HG03439 (cell line): ENCODE data around the gene MYBPC3.
"Not testable (repeated sequence)": the region's sequence is repeated elsewhere in the genome, so short reads cannot be mapped to it uniquely, and the experiment has no call there.

Experiments used
- ATAC-seq: cut with Tn5 transposase; IDR thresholded peaks from one replicate; pipeline ENCODE4 v1.9.1; 2021; ENCODE audit warnings: mild to moderate bottlenecking, moderate library complexity; ENCODE audit not compliant: unreplicated experiment

The MYBPC3 gene

DNA sequence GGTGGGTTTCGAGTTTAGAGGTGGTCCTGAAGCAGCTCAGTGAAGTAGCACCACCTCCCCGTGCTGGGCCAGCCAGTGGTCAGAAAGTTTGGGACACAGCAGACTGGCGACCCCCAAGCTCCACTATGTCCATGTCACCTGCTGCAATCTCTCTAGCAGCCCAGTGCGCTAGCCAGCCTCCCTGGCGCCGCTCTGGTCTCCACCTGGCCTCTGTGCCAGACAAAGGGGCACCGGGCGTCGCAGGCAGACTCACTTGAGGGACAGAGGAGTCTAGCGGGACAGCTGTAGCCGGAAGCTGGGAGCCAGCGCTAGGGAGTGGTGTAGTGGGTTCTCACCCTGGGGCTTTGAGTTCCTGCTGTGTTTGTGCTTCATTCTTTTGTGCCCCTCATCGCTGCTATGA lies 25.5 kb downstream of the MYBPC3 start:
- ATAC-seq: no peak

DNA sequence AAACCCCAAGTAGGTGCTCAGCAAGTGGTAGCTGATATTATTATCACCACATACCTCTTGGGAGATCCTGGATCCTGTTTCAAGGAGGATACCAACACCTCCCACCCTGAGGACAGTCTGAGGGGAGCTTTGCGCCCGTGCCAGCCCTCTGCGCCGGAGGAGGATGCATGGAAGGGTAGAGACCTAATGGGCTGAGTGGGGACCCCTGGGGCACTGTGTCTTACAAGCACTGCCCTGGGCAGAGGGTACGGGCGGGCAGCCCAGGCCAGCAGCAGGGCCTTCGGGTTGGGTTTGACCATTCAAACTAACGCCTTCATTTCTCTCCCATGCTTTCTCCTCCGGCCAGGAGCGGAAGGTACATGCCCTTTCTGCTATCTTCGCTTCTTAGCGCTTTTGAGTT lies 26.3 kb downstream of the MYBPC3 start:
- ATAC-seq: no peak

DNA sequence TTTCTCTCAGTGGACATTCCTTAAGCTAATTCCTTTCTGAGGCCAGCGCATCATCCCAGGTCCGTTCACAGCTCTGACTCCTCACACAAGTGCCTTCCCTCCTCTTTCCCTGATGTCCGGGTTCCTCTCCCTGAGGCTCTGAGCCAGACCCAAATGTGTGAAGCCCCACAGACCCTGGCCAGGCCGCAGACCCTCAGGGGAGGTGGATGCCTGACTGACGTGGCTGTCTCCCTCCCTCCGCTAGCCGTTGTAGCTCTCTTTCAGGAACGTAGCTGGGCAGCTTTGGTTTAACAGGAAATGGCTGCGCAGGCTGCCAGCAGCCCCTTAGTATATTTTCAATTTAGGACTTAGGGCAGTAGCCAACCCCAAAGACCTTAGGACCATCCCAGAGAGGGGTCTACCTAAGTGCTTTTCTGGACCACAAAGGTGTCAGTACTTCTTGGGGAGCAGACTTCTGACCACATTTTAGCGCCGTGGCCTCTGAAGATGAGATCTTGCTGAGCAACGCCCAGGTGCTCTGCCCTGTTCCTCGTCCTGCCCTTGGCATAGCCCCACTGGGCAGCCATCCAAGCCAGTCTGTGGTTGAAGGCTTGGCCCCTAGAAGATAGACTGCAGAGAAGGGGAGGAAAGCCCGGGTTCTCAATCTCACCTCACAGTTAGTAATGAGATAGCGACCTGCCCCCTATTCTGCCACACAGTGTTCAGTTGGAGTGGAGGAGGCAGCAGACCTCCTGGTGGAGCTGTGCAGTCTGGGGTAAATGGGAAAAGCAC lies 27.0 kb downstream of the MYBPC3 start:
- no peak for ATAC-seq

DNA sequence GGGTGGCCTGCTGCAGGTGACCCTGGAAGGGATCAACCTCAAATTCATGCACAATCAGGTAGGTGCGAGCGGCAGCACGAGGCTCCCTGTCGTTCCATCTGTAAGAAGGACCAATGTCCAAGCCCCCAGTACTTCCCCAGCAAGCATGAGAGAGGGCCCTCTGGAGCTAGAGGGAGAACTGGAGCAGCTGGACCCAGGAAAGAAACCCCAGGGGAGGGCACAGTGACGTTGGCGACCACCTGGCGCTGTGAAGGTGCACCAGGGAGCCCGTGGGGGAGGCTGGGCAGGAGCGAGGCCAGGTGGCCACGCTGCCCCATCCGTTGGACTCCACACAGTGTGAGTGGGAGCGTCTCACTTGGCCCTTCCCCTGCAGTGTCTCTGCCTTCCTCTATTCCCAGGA lies 28.0 kb downstream of the MYBPC3 start:
- ATAC-seq: no peak

DNA sequence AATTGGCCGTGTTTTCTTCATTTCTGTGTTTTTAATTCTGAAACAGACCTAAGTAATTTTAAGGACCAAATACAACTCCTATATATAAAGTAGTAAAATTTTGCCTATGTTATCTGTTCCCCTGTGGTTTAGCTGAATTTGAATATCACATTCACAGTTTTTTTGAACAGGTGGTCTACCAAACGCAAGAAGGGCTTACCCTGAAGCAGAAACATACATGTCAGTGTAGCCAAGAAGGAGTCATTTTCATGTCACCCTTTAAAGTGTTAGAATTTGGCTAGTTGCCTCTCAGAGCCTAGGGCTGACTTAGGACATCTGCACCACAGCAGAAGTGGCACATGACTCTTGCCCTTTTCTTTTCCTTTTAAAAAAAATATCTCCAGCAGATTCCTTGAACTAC lies 34.3 kb downstream of the MYBPC3 start:
- no peak for ATAC-seq

DNA sequence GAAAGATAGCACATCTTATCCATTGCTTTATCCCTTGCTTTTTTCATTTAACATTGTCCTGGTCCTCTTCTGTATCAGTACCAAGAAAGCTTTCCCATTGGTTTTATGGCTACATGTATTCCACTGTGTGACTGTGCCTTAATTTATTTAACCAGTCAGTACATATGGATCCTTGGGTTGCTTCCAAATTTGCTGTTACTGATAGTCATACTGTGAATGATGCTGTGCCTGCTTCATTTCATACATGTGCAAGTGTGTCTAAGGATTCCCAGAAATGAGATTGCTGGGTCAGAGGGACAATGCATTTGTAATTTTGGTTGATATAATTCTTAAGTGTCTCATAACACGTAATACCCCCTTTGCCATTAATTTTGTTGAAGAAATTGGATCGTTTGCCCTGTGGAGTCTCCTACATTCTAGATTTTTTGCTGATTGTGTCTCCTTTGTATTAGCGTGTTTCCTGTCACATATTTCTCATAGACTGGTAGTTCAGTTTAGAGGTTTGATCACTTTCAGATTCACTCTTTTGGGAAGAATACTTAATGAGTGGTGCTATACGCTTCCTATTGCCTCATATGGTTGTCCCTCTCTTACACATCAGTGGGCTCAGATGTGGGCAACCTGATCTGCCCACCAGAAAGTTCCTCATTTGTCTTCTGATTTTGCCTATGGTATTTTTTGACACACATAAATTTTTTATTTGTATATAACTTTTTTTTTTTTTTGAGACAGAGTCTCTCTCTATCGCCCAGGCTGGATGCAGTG lies 35.3 kb downstream of the MYBPC3 start:
- ATAC-seq: no peak

DNA sequence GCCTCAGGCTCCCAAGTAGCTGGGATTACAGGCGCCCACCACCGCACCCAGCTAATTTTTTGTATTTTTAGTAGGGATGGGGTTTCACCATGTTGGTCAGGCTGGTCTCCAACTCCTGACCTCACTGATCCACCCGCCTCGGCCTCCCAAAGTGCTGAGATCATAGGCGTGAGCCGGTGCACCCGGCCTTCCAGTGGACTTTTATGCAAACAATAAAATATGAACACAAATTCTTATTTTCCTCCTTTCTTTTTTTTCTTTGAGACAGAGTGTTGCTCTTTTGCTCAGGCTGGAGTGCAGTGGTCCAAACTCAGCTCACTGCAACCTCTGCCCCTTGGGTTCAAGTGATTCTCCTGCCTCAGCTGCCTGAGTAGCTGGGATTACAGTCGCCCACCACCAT lies 36.0 kb downstream of the MYBPC3 start:
- not testable (repeated sequence) for ATAC-seq

DNA sequence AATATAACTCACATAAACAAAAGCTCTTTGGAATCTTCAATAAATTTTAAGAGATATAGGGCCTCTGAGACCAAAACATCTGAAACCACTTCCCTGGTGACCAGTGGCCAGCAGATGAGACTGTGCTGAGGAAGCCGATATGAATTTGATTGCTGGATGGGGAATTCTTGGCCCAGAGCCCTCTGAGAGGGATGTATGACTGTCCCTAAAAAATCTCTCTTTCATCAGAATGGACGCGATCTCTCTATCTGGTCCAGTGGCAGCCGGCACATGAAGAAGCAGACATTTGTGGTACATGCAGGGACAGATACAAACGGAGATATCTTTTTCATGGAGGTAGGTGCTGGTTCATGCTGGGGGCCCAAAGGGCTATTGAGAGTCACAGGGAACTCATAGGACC lies 37.5 kb downstream of the MYBPC3 start:
- ATAC-seq: no peak

DNA sequence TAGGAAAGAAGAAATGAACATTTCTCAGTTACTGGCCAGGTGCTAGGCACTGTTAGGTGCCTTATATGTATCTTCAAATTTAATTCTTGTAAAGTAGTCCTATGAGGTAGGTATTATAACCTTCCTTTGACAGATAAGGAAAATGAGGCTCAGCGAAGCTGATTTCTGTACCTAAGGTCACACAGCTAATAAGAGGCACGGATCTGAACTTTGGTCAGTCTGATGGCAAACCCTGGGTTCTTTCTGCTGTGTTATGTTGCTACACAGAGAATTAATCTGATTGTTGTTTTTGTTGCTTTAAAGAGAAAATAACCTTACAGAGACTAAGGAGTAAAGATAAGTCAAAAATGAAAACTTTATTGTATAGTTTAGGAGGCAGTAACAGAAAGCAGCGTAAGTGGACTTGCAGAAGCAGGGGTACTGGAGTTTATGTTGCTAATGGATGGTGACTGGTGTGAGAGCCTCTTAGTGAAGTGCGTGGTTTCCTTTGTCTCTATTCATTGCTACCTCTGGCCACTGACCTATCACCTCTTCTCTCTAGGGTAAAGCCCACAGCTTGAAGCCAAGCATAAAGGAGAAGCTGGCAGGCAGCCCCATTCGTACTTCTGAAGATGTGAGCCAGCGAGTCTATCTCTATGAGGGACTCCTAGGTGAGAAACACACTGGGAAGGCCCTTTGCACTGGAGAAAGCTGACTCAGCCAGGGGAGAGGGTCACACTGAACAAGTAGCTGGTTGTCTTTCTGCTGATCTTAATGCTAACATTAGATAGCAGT lies 44.3 kb downstream of the MYBPC3 start:
- ATAC-seq: no peak

DNA sequence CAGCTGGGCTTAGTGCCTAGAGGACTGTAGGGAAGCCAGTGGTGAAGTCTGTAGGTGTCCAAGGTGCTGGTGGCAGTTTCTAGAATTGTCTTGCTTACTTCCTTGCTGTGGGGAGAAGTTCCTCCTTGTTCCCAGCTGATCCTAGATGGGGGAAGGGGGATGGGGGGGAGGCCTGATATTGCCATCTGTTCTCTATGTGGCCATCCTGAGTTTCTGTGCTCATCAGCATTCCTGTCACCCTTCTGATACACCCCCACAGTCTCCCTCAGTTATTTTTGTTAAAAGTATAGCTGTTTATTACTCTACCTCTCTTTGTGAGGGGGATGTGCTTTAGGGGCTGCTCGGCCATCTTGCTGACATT lies 46.0 kb downstream of the MYBPC3 start:
- no peak for ATAC-seq

DNA sequence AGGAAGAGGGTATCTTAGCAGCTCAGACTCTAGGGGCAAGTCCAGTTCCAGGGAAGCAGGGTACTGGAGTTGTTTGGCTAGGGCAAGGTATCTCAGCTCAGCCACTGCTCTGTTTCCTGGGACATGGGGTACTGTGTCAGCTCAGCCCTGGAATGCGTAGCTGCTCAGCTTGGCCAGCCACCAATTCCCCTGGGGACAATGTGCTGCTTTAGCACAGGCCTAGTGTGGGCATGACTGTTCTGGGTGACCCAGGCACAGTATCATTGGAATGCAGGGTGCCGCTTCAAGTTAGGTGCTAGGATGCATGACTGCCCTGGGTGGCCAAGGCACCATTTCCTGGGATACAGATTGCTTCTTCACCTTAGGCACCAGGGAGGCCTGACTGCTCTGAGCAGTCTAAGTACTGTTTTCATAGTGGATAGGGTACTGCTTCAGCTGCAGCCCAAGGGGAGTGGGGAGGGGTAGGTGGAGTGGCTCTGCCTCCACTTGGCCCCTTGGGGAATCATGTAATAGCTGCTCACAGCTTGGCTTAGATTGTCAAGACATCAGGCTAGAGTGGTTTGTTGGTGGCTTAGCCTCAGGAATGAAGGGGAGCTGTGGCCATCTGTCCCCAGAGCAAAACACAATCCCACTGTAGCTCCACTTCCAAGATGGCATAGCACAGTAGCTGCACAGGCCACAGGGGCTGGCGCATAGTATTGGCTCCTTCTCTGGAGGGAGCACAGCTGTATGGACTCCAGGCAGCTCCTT lies 46.6 kb downstream of the MYBPC3 start:
- ATAC-seq: no peak

DNA sequence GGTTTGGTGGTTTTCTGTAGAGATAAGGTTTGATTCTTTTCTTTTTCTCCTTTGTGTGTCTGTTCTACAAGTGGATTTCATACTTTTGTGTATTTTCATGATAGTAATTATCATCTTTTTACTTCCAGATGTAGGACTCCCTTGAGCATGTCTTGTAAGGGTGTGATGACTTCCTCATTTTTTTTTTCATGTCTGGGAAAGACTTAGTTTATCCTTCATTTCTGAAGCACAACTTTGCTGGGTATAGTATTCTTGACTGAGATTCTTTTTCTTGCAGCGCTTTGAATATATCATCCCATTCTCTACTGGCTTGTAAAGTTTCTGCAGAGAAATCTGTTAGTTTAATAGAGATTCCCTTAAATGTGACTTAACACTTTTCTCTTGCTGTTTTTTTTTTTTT lies 49.6 kb downstream of the MYBPC3 start:
- ATAC-seq: no peak

DNA sequence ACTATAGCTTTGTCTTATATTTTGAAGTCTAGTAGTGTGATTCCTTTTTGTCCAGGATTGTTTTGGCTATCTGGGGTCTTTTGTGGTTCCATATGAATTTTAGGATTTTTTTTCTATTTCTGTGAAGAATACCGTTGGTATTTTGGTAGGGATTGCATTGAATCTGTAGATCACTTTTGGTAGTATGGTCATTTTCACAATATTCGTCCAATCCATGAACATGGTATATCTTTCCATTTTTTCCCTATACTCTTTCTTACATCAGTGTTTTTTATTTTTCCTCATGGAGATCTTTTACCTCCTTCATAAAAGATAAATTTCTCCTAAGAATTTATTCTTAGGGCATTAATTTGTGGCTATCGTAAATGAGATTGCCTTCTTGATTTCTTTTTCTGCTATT lies 53.4 kb downstream of the MYBPC3 start:
- no peak for ATAC-seq

DNA sequence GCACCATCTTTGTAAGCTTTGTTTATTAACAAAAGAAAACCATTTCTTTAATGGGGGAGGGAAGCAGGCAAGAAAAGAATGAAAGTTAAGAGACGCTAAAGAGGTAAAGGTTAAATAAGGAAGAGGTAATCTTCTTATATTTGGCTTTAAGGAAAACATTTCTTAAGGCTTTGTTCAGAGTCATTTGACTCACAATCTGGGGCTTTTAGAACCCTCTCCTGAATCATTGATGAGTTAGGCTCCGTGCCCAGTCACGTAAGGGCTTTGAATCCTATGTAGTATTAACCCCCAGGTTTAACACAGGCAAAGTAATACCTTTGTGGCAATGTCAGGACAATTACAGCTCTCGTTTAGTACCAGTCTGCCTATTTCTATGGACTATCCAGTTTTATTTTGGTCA lies 56.5 kb downstream of the MYBPC3 start:
- ATAC-seq: no peak

DNA sequence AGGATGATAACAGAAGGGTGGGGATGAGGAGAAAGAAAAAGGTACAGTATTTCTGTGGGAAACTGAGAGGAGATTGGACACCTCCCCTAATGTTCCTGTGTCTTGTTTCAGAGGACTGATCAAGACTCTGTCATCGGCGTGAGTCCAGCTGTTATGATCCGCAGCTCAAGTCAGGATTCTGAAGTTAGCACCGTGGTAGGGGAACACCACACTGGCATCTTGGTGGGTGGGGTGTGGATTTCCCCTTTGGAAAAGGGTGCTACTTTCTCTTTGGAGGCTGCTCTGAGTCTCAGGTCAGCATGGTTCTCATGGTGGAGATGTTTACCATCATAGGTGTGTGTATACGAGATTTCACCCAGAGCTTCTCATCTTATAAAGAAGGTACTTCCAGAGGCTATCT lies 57.1 kb downstream of the MYBPC3 start:
- ATAC-seq: no peak

DNA sequence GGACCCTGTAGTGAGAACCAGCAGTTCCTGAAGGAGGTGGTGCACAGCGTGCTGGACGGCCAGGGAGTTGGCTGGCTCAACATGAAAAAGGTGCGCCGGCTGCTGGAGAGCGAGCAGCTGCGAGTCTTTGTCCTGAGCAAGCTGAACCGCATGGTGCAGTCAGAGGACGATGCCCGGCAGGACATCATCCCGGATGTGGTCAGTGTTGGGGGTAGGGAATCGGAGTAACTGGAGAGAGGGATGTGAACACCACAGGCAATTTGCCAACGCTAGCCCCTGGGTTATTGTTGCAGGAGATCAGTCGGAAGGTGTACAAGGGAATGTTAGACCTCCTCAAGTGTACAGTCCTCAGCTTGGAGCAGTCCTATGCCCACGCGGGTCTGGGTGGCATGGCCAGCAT lies 62.6 kb downstream of the MYBPC3 start:
- no peak for ATAC-seq

DNA sequence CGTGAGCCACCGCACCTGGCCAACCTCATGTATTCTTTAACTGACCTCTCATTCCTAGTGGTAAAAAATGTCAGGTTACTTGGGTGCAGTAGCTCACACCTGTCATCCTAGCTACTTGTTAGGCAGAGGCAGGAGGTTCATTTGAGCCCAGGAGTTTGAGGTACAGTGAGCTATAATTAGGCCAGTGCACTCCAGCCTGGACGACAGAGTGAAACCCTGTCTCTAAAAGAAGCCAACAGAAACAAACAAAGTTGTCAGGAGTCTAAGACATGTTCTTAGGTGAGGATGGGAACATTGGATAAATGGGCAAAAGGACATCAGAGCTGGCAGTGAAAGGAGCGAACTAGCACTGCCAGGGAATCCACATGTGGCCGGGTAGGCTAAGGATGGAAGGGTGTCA lies 64.4 kb downstream of the MYBPC3 start:
- ATAC-seq: no peak

DNA sequence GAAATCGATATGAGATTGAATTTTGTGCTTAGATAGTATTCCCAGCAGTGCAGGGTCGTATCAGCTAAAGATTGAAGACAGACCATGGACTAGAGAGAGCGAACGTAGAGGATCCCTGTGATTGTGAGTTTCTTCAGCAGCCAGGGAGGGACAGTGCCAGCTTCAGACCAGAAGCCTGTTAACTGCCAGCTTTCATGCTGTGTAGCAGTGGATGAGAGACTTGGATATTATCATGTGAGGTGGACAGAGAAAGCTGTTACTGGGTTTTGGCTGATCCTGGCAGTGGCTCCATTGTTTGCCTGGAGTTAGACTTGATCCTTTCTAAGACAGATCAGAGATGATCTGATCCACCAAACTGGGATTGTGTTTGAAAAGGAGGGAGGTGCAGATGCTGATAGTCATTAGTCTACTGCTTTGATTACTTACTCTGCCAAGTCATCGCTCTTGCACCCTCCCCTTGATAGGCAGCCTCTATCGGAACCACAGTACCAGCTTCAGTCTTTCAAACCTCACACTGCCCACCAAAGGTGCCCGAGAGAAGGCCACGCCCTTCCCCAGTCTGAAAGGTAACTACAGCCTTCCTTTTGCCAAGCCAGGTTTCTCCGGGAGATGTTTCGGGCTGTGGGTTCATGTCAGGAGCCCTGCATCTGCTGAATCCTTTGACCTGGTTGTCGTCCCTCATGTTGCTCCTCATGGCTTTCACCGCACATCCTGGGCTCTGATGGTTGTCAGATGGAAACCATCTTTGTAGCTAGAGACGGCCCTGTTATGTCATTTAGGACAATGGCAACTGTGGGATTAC lies 66.3 kb downstream of the MYBPC3 start:
- no peak for ATAC-seq

DNA sequence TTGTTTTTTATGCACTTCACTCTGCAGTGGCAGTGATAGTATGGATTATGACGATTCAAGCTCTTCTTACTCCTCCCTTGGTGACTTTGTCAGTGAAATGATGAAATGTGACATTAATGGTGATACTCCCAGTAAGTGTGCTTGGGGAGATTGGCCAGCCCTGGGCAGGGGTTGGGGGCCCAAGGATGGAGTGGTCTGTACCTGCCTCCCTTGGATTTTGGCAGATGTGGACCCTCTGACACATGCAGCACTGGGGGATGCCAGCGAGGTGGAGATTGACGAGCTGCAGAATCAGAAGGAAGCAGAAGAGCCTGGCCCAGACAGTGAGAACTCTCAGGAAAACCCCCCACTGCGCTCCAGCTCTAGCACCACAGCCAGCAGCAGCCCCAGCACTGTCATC lies 68.4 kb downstream of the MYBPC3 start:
- ATAC-seq: no peak

DNA sequence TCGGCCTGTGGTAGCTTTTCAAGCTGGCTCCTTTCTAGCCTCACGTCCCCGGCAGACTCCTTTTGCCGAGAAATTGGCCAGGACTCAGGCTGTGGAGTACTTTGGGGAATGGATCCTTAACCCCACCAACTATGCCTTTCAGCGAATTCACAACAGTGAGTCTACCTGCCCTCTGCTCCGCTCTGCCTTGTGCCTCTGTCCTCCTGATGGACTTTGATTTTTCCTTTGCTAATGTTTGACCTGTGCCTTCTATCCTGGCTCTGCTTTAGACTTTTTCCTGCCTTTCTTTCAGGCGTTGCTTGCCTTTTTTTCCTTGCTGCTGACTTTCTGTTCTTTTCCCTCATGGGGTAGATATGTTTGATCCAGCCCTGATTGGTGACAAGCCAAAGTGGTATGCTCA lies 70.0 kb downstream of the MYBPC3 start:
- no peak for ATAC-seq
